ENCODE data around the gene SKP1. TPM values are rescaled to one million over a fixed set of nuclear protein-coding genes. Genes with fewer than 3 reads are reported as not detected.

SKP1 gene
- total RNA-seq, 3 donors from 2014 or later (not counting 1 experiment from before 2014, with no cell fraction given): 301 to 338 (median 315) TPM

DNA sequence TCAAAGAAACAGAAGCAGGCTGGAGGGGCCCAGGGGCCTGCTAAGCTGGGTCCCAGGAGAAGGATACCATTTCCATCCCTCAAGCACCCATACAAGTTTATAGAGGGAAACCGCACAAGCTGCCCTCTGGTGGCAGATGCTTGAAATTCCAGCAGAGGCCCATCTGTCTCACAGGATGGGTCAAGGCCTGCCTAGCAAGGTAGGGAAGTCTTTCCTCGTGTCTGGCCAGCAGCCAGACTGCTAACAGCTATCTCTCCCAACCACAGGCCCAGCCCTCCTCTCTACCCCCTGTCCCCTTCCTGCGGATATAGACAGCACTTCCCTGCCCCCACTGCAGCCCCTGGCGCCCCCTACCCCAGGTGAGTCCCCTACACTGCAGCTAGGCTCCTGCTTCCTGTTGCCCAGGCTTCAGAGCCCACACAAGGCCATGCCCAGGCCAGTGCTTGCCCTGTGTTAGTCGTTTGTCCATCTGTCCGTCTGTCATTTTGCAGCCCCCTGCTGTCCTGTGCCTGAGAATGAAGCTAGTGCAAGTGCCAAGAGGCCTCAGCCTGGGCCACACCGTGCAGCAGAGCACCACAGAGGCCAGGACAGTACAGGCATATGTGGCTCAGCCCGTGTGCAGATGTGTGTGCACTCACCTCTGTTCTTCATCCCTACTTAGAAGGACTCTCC is 36.1 kb downstream of the SKP1 start:
- 32% methylated on average over 8 of the region's 8 CpGs for WGBS (ENCODE audit: insufficient coverage)
- H3K27ac ChIP-seq (ENCODE audit: low read length): peak overlapping the region; percentile 68
- H3K9me3 ChIP-seq (ENCODE audit: control insufficient read depth, insufficient read depth, low read length): no peaks in the 10 kb centered on the region
- H3K4me1 Mint-ChIP-seq: peaks cover 25 to 70% of the 10 kb centered on the region in 2 donors
- H3K36me3 Mint-ChIP-seq: no peaks in the 10 kb centered on the region
- no peaks in the 10 kb centered on the region for H3K9me3 Mint-ChIP-seq
- no peaks in the 10 kb centered on the region for H3K27me3 ChIP-seq (ENCODE audit: control insufficient read depth, insufficient read depth, low read length)
- TF ChIP-seq, protein P1, sequence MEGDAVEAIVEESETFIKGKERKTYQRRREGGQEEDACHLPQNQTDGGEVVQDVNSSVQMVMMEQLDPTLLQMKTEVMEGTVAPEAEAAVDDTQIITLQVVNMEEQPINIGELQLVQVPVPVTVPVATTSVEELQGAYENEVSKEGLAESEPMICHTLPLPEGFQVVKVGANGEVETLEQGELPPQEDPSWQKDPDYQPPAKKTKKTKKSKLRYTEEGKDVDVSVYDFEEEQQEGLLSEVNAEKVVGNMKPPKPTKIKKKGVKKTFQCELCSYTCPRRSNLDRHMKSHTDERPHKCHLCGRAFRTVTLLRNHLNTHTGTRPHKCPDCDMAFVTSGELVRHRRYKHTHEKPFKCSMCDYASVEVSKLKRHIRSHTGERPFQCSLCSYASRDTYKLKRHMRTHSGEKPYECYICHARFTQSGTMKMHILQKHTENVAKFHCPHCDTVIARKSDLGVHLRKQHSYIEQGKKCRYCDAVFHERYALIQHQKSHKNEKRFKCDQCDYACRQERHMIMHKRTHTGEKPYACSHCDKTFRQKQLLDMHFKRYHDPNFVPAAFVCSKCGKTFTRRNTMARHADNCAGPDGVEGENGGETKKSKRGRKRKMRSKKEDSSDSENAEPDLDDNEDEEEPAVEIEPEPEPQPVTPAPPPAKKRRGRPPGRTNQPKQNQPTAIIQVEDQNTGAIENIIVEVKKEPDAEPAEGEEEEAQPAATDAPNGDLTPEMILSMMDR (IDR thresholded peaks at IDR 0.05): peak; percentile 75
- no peaks in the 10 kb centered on the region for H3K27me3 Mint-ChIP-seq (ENCODE audit: low read depth in 2 of 2)
- peak overlapping the region; percentile 98 for H3K27ac Mint-ChIP-seq
- intact Hi-C loops (cut with micrococcal nuclease): loop anchor here (1.0 kb wide), 2 partner anchors 40 to 101 kb away; no protein-coding TSS in a partner anchor
- H3K4me3 ChIP-seq (ENCODE audit: low read length): no peak overlapping the region
- H3K4me3 Mint-ChIP-seq: no peak overlapping the region
- H3K4me1 ChIP-seq (ENCODE audit: control insufficient read depth, insufficient read depth, low read length): peaks cover 64% of the 10 kb centered on the region
- ATAC-seq: peak; percentile 61 to 78 (median 68)
- H3K36me3 ChIP-seq (ENCODE audit: control insufficient read depth, insufficient read depth, low read length): peaks cover 88% of the 10 kb centered on the region
- peak; percentile 55 to 81 for DNase-seq

DNA sequence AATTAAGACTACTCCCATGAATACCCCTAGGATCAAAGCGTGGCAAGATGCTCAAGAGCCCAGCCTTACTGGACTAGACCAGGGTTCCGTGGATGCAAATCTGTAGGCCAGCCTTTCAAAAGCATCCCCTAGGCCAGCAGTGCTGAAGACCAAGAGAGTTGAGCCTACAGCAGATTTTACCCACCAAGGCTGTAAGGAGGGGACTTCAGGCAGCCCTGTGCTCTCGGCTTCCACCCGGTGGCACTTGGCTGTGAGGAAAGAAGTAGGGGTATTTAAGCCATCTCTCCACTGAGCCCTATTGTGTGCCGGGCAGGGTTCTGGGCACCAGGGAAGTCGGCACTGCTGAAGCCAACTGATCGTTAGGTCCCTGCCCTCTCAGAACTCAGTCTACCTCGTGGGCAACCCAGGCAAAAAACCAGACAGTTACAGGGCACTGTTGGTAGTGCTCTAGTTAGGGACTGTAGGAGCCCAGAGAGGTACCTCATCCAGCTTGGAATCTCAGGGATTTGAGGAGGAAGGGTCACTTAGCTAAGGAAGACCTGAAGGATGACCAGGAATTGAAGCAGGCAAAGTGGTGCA is 36.8 kb downstream of the SKP1 start:
- Mint-ChIP-seq H3K4me3 (peak overlapping the region; percentile 17), H3K4me1 (peaks cover 31 to 71% of the 10 kb centered on the region in 2 donors), H3K9me3 (no peaks in the 10 kb centered on the region), H3K27me3 (ENCODE audit: low read depth in 2 of 2) (no peaks in the 10 kb centered on the region), H3K27ac (peak overlapping the region; percentile 98), H3K36me3 (no peaks in the 10 kb centered on the region)
- Histone ChIP-seq H3K4me3 (ENCODE audit: low read length) (no peak overlapping the region), H3K27ac (ENCODE audit: low read length) (peak overlapping the region; percentile 68), H3K36me3 (ENCODE audit: control insufficient read depth, insufficient read depth, low read length) (peaks cover 87% of the 10 kb centered on the region), H3K27me3 (ENCODE audit: control insufficient read depth, insufficient read depth, low read length) (no peaks in the 10 kb centered on the region), H3K9me3 (ENCODE audit: control insufficient read depth, insufficient read depth, low read length) (no peaks in the 10 kb centered on the region), H3K4me1 (ENCODE audit: control insufficient read depth, insufficient read depth, low read length) (peaks cover 65% of the 10 kb centered on the region)
- TF ChIP-seq, protein P1 (IDR thresholded peaks at IDR 0.05): no peak
- ATAC-seq: no peak
- intact Hi-C loops (cut with micrococcal nuclease): loop anchor here (1.0 kb wide), 2 partner anchors 40 to 101 kb away; no protein-coding TSS in a partner anchor
- DNase-seq: no peak
- WGBS (ENCODE audit: insufficient coverage): 93% methylated on average over 8 of the region's 8 CpGs

DNA sequence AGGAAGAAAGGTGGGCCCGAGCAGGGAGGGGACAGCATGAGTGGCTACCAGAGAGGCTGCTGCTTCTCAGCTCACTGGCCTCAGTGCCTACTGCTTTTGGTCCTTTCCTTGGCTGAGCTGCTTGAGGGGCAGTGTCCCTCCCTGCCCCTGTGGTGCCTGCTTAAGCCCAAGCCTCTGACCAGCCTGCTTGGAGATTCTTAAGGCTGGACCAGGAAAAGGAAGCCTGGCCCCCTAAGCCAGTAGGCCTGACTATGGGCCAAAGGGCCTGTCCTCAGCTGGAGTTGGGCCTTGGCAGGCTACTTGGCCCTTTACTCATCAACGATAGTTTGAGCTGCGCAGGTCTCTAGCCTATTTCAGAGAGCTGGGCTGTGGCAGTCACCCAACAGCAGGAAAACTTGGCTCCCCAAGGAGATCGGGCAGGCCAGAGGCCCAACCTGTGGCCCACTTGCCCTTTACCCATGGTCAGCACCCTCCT is 37.3 kb downstream of the SKP1 start:
- H3K4me3 Mint-ChIP-seq: peak overlapping the region; percentile 17

More for the DNA sequence above, 37.3 kb downstream of the SKP1 start:
- TF ChIP-seq, protein P1 (IDR thresholded peaks at IDR 0.05): no peak
- intact Hi-C loops (cut with micrococcal nuclease): no loop called here
- Mint-ChIP-seq H3K9me3 (no peaks in the 10 kb centered on the region), H3K36me3 (no peaks in the 10 kb centered on the region), H3K27me3 (ENCODE audit: low read depth in 2 of 2) (no peaks in the 10 kb centered on the region), H3K27ac (peak overlapping the region; percentile 98), H3K4me1 (peaks cover 33 to 66% of the 10 kb centered on the region in 2 donors)
- Histone ChIP-seq H3K27me3 (ENCODE audit: control insufficient read depth, insufficient read depth, low read length) (no peaks in the 10 kb centered on the region), H3K9me3 (ENCODE audit: control insufficient read depth, insufficient read depth, low read length) (no peaks in the 10 kb centered on the region), H3K36me3 (ENCODE audit: control insufficient read depth, insufficient read depth, low read length) (peaks cover 86% of the 10 kb centered on the region), H3K27ac (ENCODE audit: low read length) (peak overlapping the region; percentile 68), H3K4me3 (ENCODE audit: low read length) (no peak overlapping the region), H3K4me1 (ENCODE audit: control insufficient read depth, insufficient read depth, low read length) (peaks cover 71% of the 10 kb centered on the region)
- 91% methylated on average over 4 of the region's 4 CpGs for WGBS (ENCODE audit: insufficient coverage)
- ATAC-seq (no peak), DNase-seq (no peak)

Measured in natural killer cell (primary cell).